Stimulated activated CD8-positive, alpha-beta memory T cell treated with anti-CD3 and anti-CD28 coated beads, Interleukin-12 subunit alpha, Interleukin-12 subunit beta, amount 100 ng/mL, for 1 hour (primary cell): Measurements from ENCODE around the gene SLC9B2.

Experiments used
- DNase-seq: peaks from one replicate; pipeline ENCODE4 v3.0.0-alpha.2; 2020; ENCODE audit warnings: low read depth

SLC9B2 gene

DNA sequence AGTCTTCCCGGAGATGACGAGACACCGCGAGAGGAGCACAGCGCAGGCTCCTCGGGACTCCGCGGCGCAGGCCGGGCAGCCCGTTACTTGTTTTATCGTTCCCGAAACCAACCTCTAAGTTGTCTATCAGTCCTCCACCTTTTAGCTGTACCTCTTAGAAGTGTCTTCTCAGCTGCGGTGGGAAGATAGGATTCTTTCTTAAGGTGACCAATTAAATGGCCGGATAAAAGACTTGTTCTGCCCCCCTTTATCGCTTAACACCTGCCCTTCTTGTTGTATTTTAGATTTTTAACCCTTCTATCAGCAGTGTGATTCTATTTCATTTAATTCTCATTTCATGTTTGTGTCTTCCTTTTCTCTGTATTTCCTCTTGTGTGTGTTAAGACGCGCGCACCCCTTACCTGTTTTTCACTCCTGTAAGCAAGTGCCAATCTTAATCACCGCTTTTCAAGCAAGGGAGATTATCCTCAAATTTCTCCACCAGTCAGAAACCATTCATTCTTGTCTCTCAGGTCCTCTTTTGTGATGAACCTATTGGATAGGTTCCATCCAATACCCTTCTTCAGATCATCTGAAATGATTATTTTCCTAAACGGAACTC lies at the start of gene SLC9B2:
TSS of gene SLC9B2 (minus strand) at position 15 of the 601 bp plus-strand sequence. CDS start 9,211 bp downstream, outside the sequence.
- DNase-seq, result no peak

DNA sequence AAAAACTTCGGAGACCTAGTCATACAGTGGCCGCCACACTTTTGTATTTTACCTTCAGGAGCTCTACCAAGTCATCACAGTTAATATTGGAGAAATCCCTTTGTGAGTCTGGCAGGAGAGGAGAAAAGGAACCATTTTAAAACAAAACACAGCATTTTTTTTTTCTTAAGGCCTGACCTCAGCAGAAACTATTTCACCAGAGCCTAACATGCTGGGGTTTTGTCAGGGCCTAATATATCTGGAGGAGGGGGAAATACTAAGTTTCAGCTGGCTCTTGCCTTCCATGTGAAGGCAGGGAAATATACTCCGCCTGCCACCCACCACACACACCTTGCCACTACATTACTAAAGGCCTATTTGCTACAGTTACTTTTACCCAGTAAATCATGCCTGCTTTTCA lies 49.6 kb upstream of the SLC9B2 start:
- no peak for DNase-seq

DNA sequence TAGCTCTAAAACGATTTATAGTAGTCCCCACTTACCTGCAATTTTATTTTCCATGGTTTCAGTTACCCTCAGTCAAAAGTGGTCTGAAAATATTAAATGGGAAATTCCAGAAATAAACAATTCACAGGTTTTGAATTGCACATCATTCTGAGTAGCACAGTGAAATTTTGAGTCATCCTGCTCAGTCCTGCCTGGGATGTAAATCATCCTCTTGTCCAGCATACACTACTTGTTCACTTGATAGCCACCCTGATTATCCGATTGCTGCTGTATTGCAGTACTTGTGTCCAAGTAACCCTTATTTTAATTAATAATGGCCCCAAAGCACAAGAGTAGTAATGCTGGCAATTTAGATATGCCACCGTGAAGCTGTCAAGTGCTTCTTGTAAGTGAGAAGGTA lies 46.6 kb upstream of the SLC9B2 start:
- DNase-seq, result no peak

DNA sequence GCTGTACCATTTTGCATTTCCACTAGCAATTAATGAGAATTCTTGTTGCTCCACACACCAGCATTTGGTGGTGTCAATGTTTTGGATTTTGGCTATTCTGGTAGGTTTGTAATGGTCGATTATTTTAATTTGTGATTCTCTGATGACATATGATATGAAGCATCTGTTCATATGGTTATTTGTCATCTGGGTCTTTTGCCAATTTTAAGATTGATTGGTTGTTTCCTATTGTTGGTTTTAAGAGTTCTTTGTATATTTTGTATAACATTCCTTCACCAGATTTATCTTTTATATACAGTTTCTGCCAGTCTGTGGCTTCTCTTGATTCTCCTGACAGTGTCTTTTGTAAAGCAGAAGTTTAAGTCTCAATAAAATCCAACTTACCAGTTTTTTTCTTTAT lies 41.6 kb upstream of the SLC9B2 start:
- DNase-seq, result no peak

- no peak for DNase-seq
Observed at GRCh38 chr4:103111598-103111997, 35.0 kb upstream of the SLC9B2 start.

DNA sequence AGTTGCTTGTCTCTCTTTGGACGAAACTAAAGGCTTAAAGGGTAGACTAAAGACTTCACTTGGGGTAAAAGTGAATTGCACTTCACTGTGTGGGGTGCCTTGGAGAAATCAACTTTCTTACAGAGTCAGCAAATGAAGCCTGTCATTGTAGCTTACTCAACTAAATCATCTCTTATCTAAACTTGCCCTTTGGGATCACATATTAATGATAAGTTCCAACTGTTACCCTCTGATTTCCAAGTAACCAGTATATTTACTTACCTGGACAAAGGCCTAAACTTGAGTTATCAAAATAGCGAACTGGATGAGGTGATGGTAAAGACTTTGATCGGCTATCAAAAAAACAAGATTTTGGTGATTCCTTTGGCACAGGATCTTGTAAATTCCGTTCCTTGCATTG lies 32.0 kb upstream of the SLC9B2 start:
- DNase-seq, result no peak

GRCh38 chr4:103105558-103106356 lies 29.2 kb upstream of the SLC9B2 start:
- DNase-seq, result no peak

DNA sequence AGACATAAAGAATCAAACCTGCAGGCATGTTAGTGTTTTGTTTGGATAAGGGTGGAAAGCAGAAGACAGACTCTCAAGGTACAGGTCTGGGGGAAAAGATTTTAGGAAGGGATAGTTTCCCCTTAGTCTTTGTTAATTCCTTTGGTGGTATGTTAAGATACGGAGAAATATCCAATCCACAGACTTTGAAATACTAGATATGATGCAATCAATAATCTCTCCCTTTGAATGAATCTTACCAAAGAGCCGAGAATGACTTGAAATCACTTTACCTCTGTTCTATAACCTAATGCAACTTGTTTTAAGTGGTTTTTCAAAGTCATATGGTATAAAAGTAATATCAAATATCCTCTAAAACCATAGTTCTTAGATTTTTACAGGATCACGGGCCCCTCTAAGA lies 28.3 kb upstream of the SLC9B2 start:
- no peak for DNase-seq

DNA sequence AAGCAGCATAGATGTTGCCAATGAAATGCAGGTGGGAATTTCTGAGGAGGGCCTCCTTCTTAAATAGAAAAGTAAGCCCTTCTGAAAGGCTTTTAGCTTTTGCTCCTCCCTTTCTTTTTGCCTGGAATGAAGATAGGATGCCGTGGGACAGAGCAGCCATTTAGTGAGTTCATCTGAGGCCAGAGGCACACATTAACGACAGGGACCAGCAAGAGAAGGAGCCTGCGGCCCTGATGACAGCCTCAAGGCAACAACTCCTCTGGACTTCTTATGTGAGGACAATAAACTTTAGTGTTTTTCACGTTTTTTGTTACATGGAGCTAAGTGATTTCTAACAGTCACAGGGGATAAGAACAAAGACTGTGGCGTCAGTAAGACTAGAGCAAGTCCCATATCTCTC lies 24.1 kb upstream of the SLC9B2 start:
- DNase-seq, result no peak

DNA sequence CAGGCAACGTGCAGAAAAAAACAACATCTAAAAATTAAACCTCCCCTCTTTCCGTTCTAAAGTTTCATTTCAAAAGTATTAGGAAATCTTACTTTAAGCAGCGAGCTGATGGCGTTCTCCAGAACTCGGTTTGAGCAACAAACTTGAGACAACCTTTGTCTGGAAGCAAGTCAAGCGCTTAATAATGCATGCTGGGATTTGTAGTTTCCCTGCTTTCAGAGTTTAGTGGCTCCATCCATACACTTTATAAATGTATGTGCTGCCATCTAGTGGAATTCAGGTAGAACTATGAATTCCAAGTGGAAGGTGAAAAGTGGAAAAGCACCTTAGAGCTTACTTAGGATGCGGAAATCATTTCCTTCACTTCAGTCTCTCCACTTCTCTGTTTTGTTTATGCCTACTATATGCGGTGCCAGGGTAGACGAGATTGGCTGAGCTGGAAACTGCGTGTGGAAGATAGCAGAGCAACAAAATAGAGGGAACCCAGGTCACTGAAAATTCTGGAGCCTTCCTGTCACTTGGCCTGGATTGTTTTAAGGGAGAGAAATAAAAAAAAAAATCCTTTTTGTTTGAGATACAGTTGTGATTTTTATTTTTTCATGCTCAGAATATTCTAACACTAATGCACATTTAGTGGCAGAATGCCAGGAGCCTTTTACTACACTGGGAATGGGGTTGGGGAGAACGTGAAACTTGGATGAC lies 23.3 kb upstream of the SLC9B2 start, which contains the start of gene BDH2:
TSS of gene BDH2 (minus strand) at position 144 of the 702 bp plus-strand sequence. CDS start 3,580 bp downstream, outside the sequence.
- peak; percentile 22 for DNase-seq

DNA sequence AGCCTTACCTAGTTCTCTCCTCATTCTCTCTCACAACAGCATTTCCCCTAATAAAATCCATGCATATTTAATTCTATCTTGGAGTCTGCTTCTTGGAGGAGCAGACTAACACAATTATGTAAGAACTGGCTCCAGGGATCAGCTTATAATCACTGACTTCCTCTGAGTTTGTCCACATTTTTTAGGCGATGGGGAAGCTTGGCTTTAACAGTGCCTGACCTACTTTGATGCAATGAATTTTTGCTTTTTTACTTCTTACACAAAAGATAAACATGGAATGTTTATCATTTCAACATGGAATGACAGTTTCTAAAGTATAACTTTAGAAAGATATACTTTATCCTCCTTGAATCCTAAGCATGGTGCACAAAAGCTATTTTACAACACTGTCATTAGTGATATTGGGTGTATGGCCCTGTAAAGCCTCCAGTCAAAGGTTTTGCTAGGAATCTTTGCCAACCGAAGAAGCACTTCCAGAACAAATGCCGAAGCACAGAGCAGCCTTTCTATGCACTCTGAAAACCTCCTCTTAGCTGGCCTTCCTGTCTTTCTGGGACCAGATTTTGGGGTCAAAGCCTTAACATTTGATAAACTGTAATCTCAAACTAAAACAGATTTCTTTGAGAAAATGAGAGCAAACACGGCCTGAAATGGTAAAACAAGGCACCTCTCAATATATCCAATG lies 22.3 kb upstream of the SLC9B2 start:
- DNase-seq, result no peak

- no peak for DNase-seq
Observed at GRCh38 chr4:103098341-103098740, 21.8 kb upstream of the SLC9B2 start.

GRCh38 chr4:103097112-103097511 lies 20.6 kb upstream of the SLC9B2 start:
- DNase-seq, result no peak

DNA sequence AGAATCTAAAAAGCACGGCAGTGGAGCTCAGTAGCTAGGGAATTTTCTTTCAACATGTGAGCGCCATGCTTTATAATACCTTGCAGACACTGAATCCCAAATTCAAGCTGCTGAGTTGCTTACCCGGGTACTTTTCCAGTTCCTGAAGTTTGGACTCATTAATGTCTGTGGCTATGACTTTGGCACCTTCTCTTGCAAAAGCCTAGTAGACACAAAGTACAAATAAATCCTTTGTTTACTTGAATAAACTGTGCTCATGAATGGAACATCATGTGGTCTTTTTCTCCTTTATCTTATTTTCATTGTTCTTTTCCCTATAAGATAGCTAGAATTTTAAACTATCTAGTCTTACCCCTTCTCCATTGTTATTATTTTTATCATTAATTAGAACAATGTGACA lies 18.5 kb upstream of the SLC9B2 start:
- DNase-seq, result no peak

DNA sequence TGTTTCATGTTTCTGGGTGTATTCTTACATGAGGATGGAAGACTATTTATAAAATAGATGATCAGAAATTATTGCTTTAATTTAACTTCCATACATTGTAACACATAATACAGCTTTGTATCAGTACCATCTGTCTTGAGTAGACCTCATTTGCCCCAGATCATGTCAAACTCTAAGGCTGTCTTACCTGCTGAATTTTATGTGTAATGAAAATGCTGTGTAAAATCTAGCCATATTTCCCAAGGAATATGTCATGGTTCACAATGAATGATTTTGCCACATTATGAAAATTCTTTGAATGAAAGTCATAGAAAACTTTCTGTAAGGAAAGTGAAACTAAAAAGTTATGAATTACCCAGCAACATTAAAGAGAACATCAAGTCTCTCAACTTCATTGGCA lies 15.7 kb upstream of the SLC9B2 start:
- DNase-seq, result no peak

GRCh38 chr4:103091601-103092223 lies 15.2 kb upstream of the SLC9B2 start:
- no peak for DNase-seq

DNA sequence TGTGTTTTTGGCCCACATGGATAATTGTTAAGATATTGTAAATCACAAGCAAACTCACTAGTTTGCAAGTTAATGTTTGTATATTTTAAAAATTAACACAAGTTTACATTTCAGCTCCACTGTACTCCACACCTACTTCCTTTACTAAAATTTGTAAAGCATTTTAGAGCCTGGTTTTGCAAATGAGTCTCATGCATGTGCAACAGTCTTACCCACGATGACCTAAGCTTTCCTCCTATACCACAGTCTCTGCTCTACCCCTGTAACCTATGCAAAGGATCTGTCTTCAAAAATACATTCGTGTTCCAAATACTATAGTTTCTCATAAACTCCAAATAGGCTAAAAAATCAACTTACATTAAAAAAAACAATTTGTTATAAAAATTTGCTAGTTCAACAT lies 12.9 kb upstream of the SLC9B2 start:
- no peak for DNase-seq

- no peak for DNase-seq
Observed at GRCh38 chr4:103086551-103086950, 10.0 kb upstream of the SLC9B2 start.

DNA sequence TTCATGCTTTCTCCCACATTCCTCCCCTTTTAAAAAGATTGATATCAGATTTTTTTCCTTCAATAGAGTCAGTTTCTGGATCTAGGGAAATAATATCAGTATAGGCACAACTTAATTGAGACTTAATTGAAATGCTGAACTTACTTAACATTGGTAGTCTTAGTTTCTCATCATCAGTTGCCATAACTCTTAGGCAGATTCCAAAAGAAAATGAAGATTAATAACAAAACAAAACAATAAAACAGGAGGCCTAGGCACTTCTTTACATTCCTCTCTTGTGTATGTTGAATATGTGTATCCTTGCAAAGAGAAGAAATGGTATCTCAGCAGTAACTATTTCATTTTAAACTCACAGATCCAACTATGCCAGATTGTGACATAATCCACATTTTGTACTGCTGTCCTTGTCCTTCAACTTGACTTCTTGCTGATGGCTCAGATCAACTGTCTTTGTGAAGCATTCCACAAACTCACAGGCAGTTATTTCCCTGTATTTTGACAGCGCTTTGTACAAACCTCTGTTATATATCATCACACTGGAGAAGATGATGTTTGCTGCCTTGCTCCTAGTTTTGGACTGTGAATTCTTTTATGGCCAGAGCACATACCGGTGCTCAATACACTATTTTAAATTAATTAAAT lies 9.1 kb upstream of the SLC9B2 start:
- DNase-seq, result no peak

DNA sequence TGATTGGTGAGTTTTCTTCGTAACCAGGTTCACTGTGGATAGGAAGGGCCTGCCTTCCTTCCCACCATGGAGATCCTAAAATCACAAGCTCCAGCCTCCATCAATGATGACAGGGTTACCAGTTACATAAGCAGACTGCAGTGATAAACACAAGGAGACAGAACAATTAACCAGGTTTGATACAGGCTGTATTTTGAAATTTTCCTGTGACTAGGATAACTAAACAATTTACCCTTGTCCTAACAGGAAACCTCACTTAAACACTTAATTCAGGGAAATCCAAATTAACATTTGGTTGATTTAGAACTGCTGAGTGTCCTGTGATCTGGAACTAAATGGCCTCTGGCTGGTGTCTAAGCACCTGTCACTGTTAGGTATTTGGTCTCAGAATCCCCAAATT lies 3.1 kb upstream of the SLC9B2 start:
- no peak for DNase-seq
